WTC11 (cell line): Measurements from ENCODE around the gene CHKA. TPM values are rescaled to one million over a fixed set of nuclear protein-coding genes. Genes with fewer than 3 reads are reported as not detected.
A peak's percentile ranks its signal among the peaks of the same experiment; 100 is the strongest.

Experiments
- ATAC-seq: fragments of 200-7000 bp; cut with Tn5 transposase; 2 replicates; pipeline ENCODE4 v1.10.0; 2021; ENCODE audit warnings: mild to moderate bottlenecking, moderate library complexity
- CTCF ChIA-PET: fragments of 300-600 bp; sonication (Branson Sonifier 250); formaldehyde crosslinking; loops from one replicate; lab custom pipeline; 2021; ENCODE audit warnings: antibody characterized with exemption; lab: Charles Lee
- POLR2A ChIA-PET: fragments of 350-600 bp; sonication (Branson Sonifier 250); formaldehyde crosslinking; loops from one replicate; lab custom pipeline; 2021; ENCODE audit warnings: antibody characterized with exemption; lab: Charles Lee
- DNase-seq: peaks from one replicate; pipeline ENCODE4 v3.0.0; 2021; ENCODE audit warnings: low spot score
- H3K27ac Mint-ChIP-seq: 2 replicates; pipeline ENCODE4 v1.8.0; 2021; ENCODE audit warnings: mixed read lengths
- H3K27me3 Mint-ChIP-seq: 2 replicates; pipeline ENCODE4 v1.8.0; 2021; ENCODE audit warnings: low read depth, mild to moderate bottlenecking, moderate library complexity, mixed read lengths
- H3K36me3 Mint-ChIP-seq: 2 replicates; pipeline ENCODE4 v1.8.0; 2021; ENCODE audit warnings: mixed read lengths
- H3K4me1 Mint-ChIP-seq: 2 replicates; pipeline ENCODE4 v1.8.0; 2022; ENCODE audit warnings: mixed read lengths
- H3K4me3 Mint-ChIP-seq: 2 replicates; pipeline ENCODE4 v1.8.0; 2021; ENCODE audit warnings: mild to moderate bottlenecking, moderate library complexity, mixed read lengths
- H3K9me3 Mint-ChIP-seq: 2 replicates; pipeline ENCODE4 v1.8.0; 2021; ENCODE audit warnings: mixed read lengths
- ATF1 ChIP-seq: sonication (generic); formaldehyde crosslinking; IDR thresholded peaks from 2 replicates; pipeline ENCODE4 v1.8.1; 2023; ENCODE audit warnings: mild to moderate bottlenecking, moderate library complexity, missing genetic modification reagents
- CBFB ChIP-seq: sonication (generic); formaldehyde crosslinking; IDR thresholded peaks from 2 replicates; pipeline ENCODE4 v1.8.1; 2022; ENCODE audit warnings: mild to moderate bottlenecking, low read depth, missing genetic modification reagents
- ETV6 ChIP-seq: sonication (generic); formaldehyde crosslinking; IDR thresholded peaks from 2 replicates; pipeline ENCODE4 v1.8.1; 2022; ENCODE audit warnings: mild to moderate bottlenecking, missing genetic modification reagents
- FOXK1 ChIP-seq: sonication (generic); formaldehyde crosslinking; IDR thresholded peaks from 2 replicates; pipeline ENCODE4 v1.8.0; 2022; ENCODE audit warnings: mild to moderate bottlenecking, moderate library complexity, missing genetic modification reagents
- MXD4 ChIP-seq: fragments of 250-450 bp; sonication (Bioruptor Pico); IDR thresholded peaks from 2 replicates; pipeline ENCODE4 v1.8.0; 2021; ENCODE audit warnings: mild to moderate bottlenecking, moderate library complexity, borderline replicate concordance
- NR2C2 ChIP-seq: sonication (generic); formaldehyde crosslinking; IDR thresholded peaks from 2 replicates; pipeline ENCODE4 v1.8.0; 2022; ENCODE audit warnings: mild to moderate bottlenecking, missing genetic modification reagents
- PRRX2 ChIP-seq: fragments of 250-450 bp; sonication (Bioruptor Pico); IDR thresholded peaks from 2 replicates; pipeline ENCODE4 v1.8.0; 2021; ENCODE audit warnings: mild to moderate bottlenecking
- RORB ChIP-seq: fragments of 250-450 bp; sonication (Bioruptor Pico); IDR thresholded peaks from 2 replicates; pipeline ENCODE4 v1.9.0; 2021; ENCODE audit warnings: mild to moderate bottlenecking
- ZNF138 ChIP-seq: sonication (generic); formaldehyde crosslinking; conservative IDR thresholded peaks from 2 replicates; pipeline ENCODE4 v1.8.1; 2022; ENCODE audit warnings: mild to moderate bottlenecking, moderate library complexity, missing genetic modification reagents
- ZNF396 ChIP-seq: fragments of 250-450 bp; sonication (Bioruptor Pico); IDR thresholded peaks from 2 replicates; pipeline ENCODE4 v1.8.0; 2021; ENCODE audit warnings: mild to moderate bottlenecking, moderate library complexity, borderline replicate concordance
- total RNA-seq: library from RNA; stranded (reverse); gene quantifications from 3 replicates; pipeline ENCODE4 v1.2.3, GENCODE V29; 2021
- TF ChIP-seq, protein P1 (sequence below): sonication (generic); formaldehyde crosslinking; IDR thresholded peaks from 2 replicates; pipeline ENCODE4 v1.8.1; 2023; ENCODE audit warnings: mild to moderate bottlenecking, missing genetic modification reagents, moderate library complexity
- TF ChIP-seq, protein P2 (sequence below): sonication (generic); formaldehyde crosslinking; IDR thresholded peaks from 2 replicates; pipeline ENCODE4 v1.8.1; 2023; ENCODE audit warnings: mild to moderate bottlenecking, missing genetic modification reagents
- TF ChIP-seq, protein P3 (sequence below): sonication (generic); formaldehyde crosslinking; IDR thresholded peaks from 2 replicates; pipeline ENCODE4 v1.8.1; 2022; ENCODE audit warnings: low read depth, mild to moderate bottlenecking, moderate library complexity, missing genetic modification reagents, borderline replicate concordance
- TF ChIP-seq, protein P4 (sequence below): fragments of 200-600 bp; IDR thresholded peaks from 2 replicates; pipeline ENCODE4 v1.8.0; 2022; ENCODE audit warnings: antibody characterized with exemption
- TF ChIP-seq, protein P5 (sequence below): fragments of 250-450 bp; sonication (Bioruptor Pico); IDR thresholded peaks from 2 replicates; pipeline ENCODE4 v1.9.0; 2021; ENCODE audit warnings: mild to moderate bottlenecking
- TF ChIP-seq, protein P6 (sequence below): sonication (generic); formaldehyde crosslinking; IDR thresholded peaks from 2 replicates; pipeline ENCODE4 v1.8.0; 2023; ENCODE audit warnings: missing genetic modification reagents
- TF ChIP-seq, protein P7 (sequence below): sonication (generic); formaldehyde crosslinking; IDR thresholded peaks from 2 replicates; pipeline ENCODE4 v1.8.0; 2023; ENCODE audit warnings: mild to moderate bottlenecking, missing genetic modification reagents

The CHKA gene
- total RNA-seq, 1 experiment from 2014 or later: 76.1 TPM

DNA sequence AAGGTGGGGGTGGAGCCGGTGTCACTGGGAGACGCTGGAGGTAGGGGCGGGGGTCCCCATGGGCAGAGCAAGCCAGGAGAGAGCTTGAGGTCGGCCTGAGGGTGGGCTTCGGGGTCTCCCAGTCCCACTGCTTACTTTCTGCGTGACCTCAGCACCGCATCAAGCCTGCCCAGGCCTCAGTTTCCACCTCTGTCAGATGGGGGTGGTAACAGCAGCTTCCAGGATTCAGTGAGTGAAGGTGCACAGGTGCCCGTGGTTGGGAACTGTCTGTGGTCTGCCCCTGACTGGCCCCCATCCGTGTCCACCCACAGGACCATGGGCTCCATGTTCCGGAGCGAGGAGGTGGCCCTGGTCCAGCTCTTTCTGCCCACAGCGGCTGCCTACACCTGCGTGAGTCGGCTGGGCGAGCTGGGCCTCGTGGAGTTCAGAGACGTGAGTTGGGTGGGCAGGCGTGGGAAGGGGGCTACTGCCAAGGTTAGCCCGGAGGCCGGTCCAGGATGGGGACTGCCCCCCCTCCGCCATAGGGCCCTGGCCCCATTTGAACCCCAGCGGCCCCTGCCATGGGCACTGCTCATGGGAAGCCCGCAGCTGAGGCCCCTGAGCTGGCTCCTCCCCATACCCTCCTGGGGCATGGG lies 80.1 kb downstream of the CHKA start (continued):
- TF ChIP-seq RORB (CRISPR knock-in tag) (no peak), FOXK1 (no peak)
- TF ChIP-seq, protein P1, sequence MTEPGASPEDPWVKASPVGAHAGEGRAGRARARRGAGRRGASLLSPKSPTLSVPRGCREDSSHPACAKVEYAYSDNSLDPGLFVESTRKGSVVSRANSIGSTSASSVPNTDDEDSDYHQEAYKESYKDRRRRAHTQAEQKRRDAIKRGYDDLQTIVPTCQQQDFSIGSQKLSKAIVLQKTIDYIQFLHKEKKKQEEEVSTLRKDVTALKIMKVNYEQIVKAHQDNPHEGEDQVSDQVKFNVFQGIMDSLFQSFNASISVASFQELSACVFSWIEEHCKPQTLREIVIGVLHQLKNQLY (CRISPR knock-in tag): no peak
- TF ChIP-seq, protein P2, sequence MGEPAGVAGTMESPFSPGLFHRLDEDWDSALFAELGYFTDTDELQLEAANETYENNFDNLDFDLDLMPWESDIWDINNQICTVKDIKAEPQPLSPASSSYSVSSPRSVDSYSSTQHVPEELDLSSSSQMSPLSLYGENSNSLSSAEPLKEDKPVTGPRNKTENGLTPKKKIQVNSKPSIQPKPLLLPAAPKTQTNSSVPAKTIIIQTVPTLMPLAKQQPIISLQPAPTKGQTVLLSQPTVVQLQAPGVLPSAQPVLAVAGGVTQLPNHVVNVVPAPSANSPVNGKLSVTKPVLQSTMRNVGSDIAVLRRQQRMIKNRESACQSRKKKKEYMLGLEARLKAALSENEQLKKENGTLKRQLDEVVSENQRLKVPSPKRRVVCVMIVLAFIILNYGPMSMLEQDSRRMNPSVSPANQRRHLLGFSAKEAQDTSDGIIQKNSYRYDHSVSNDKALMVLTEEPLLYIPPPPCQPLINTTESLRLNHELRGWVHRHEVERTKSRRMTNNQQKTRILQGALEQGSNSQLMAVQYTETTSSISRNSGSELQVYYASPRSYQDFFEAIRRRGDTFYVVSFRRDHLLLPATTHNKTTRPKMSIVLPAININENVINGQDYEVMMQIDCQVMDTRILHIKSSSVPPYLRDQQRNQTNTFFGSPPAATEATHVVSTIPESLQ (CRISPR knock-in tag): no peak

DNA sequence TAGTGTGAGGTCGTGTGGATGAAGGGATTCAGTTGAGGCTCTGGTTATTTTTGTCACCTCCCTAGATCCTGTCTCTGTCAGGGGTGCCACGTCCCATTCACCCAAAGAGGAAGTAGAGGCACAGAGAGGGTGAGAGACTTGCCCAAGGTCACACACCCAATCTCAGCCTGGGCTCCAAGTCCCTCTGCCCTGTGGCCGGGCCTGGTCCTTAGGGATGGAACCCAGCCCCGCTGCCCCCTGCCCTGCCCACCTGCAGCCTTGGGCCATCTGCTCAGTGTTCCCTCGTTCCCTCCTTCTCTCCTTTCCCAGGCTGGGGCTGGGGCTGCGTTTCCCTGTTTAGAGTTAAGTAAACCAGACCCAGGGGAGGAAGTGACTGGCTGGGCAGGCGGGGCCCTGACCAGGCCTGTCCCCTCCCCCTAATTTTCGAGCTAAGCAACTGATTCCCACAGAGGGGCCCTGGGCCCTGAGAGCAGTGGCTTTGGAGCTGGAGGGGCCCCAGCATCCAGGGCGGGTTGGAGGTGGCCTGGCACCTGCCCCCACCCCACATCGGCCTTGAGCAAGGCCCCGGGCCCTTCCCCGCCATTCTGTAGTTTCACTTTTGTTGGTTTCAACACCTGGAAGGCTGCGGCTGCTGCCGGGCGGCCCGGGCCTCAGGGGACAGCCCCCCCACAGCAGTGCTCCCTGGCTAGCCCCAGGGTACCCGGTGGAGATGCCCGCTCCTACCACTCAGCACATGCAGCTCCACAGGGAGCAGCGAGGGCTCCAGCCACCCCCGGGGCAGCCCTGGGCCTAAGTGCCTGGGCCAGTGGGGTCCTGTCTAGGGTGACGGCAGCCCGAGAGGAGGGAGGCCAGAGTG lies 80.9 kb downstream of the CHKA start:
- Mint-ChIP-seq H3K9me3 (no peaks in the 10 kb centered on the region), H3K27me3 (no peaks in the 10 kb centered on the region), H3K36me3 (no peaks in the 10 kb centered on the region), H3K4me1 (peaks cover 15% of the 10 kb centered on the region), H3K4me3 (peak overlapping the region; percentile 42), H3K27ac (peak overlapping the region; percentile 84)
- DNase-seq (peak; percentile 52), ATAC-seq (peak; percentile 34)
- POLR2A ChIA-PET: interaction anchor here (0.6 to 1.8 kb wide), 4 partner anchors 16 to 495 kb away, joined by 3 to 5 read pairs (median 4); no protein-coding TSS in a partner anchor
- no peak for TF ChIP-seq NR2C2 (CRISPR knock-in tag)
- TF ChIP-seq MXD4 (CRISPR knock-in tag): no peak
- peak; percentile 68; the same call in 1 of the 2 replicates for TF ChIP-seq ETV6 (CRISPR knock-in tag)
- no peak for TF ChIP-seq ZNF138 (CRISPR knock-in tag)
- TF ChIP-seq, protein P3, sequence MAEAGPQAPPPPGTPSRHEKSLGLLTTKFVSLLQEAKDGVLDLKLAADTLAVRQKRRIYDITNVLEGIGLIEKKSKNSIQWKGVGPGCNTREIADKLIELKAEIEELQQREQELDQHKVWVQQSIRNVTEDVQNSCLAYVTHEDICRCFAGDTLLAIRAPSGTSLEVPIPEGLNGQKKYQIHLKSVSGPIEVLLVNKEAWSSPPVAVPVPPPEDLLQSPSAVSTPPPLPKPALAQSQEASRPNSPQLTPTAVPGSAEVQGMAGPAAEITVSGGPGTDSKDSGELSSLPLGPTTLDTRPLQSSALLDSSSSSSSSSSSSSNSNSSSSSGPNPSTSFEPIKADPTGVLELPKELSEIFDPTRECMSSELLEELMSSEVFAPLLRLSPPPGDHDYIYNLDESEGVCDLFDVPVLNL (CRISPR knock-in tag): no peak
- no peak for TF ChIP-seq PRRX2 (CRISPR knock-in tag)
- TF ChIP-seq ATF1 (CRISPR knock-in tag): no peak
- TF ChIP-seq, protein P4, sequence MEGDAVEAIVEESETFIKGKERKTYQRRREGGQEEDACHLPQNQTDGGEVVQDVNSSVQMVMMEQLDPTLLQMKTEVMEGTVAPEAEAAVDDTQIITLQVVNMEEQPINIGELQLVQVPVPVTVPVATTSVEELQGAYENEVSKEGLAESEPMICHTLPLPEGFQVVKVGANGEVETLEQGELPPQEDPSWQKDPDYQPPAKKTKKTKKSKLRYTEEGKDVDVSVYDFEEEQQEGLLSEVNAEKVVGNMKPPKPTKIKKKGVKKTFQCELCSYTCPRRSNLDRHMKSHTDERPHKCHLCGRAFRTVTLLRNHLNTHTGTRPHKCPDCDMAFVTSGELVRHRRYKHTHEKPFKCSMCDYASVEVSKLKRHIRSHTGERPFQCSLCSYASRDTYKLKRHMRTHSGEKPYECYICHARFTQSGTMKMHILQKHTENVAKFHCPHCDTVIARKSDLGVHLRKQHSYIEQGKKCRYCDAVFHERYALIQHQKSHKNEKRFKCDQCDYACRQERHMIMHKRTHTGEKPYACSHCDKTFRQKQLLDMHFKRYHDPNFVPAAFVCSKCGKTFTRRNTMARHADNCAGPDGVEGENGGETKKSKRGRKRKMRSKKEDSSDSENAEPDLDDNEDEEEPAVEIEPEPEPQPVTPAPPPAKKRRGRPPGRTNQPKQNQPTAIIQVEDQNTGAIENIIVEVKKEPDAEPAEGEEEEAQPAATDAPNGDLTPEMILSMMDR: no peak
- CTCF ChIA-PET: interaction anchor here (0.9 to 3.1 kb wide), 5 partner anchors 9 to 162 kb away, joined by 3 to 11 read pairs (median 3); partner anchors contain the start of gene ALDH3B1

DNA sequence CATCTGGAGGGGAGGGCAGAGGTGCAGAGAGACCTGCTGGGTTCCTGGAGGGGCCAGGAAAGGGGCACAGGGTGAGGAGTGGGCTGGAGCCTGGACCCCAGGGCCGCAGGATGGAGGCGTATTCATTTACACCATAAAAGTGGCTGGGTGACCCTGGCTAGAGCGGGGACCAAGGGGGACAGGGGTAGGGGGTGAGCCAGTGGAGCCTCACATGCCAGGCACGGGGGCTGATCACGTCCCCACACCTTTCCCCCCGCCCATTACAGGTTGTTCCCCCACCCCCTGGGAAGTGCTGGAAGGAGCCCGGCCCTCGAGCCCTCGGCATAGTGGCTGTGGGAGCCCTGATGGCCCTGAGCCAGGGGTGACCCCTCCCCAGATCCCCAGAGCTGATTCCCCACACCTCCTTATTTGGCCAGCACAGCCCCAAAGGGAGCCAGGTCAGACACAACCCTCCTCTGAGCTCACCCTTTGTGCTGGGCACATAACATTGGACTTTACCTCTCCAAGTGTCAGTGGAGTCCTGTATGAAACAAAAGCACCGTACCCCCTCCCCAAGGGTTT lies 81.6 kb downstream of the CHKA start:
- H3K9me3 Mint-ChIP-seq: no peaks in the 10 kb centered on the region
- peaks cover 15% of the 10 kb centered on the region for H3K4me1 Mint-ChIP-seq
- no peak for ATAC-seq
- H3K4me3 Mint-ChIP-seq: peak overlapping the region; percentile 55
- H3K36me3 Mint-ChIP-seq: no peaks in the 10 kb centered on the region; the same call in 1 of the 2 replicates
- peak overlapping the region; percentile 84; the same call in 1 of the 2 replicates for H3K27ac Mint-ChIP-seq
- ChIA-PET POLR2A (interaction anchor here (0.6 to 1.8 kb wide), 3 partner anchors 17 to 460 kb away, joined by 4 to 5 read pairs (median 5); no protein-coding TSS in a partner anchor), CTCF (interaction anchor here (0.8 to 3.1 kb wide), 6 partner anchors 10 to 167 kb away, joined by 3 to 11 read pairs (median 3); partner anchors contain the start of gene ALDH3B1)
- no peaks in the 10 kb centered on the region for H3K27me3 Mint-ChIP-seq
- no peak for DNase-seq
- TF ChIP-seq, protein P5, sequence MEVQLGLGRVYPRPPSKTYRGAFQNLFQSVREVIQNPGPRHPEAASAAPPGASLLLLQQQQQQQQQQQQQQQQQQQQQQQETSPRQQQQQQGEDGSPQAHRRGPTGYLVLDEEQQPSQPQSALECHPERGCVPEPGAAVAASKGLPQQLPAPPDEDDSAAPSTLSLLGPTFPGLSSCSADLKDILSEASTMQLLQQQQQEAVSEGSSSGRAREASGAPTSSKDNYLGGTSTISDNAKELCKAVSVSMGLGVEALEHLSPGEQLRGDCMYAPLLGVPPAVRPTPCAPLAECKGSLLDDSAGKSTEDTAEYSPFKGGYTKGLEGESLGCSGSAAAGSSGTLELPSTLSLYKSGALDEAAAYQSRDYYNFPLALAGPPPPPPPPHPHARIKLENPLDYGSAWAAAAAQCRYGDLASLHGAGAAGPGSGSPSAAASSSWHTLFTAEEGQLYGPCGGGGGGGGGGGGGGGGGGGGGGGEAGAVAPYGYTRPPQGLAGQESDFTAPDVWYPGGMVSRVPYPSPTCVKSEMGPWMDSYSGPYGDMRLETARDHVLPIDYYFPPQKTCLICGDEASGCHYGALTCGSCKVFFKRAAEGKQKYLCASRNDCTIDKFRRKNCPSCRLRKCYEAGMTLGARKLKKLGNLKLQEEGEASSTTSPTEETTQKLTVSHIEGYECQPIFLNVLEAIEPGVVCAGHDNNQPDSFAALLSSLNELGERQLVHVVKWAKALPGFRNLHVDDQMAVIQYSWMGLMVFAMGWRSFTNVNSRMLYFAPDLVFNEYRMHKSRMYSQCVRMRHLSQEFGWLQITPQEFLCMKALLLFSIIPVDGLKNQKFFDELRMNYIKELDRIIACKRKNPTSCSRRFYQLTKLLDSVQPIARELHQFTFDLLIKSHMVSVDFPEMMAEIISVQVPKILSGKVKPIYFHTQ (CRISPR knock-in tag): 0 out of 2 replicates have a peak, but pooled peaks have one; percentile 63
- TF ChIP-seq MXD4 (CRISPR knock-in tag) (no peak), ZNF396 (CRISPR knock-in tag) (no peak), CBFB (CRISPR knock-in tag) (no peak)
- TF ChIP-seq, protein P6, sequence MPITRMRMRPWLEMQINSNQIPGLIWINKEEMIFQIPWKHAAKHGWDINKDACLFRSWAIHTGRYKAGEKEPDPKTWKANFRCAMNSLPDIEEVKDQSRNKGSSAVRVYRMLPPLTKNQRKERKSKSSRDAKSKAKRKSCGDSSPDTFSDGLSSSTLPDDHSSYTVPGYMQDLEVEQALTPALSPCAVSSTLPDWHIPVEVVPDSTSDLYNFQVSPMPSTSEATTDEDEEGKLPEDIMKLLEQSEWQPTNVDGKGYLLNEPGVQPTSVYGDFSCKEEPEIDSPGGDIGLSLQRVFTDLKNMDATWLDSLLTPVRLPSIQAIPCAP: no peak
- TF ChIP-seq, protein P7, sequence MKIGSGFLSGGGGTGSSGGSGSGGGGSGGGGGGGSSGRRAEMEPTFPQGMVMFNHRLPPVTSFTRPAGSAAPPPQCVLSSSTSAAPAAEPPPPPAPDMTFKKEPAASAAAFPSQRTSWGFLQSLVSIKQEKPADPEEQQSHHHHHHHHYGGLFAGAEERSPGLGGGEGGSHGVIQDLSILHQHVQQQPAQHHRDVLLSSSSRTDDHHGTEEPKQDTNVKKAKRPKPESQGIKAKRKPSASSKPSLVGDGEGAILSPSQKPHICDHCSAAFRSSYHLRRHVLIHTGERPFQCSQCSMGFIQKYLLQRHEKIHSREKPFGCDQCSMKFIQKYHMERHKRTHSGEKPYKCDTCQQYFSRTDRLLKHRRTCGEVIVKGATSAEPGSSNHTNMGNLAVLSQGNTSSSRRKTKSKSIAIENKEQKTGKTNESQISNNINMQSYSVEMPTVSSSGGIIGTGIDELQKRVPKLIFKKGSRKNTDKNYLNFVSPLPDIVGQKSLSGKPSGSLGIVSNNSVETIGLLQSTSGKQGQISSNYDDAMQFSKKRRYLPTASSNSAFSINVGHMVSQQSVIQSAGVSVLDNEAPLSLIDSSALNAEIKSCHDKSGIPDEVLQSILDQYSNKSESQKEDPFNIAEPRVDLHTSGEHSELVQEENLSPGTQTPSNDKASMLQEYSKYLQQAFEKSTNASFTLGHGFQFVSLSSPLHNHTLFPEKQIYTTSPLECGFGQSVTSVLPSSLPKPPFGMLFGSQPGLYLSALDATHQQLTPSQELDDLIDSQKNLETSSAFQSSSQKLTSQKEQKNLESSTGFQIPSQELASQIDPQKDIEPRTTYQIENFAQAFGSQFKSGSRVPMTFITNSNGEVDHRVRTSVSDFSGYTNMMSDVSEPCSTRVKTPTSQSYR (CRISPR knock-in tag): no peak
